ENCODE measurements around the gene SIGMAR1.

DNA sequence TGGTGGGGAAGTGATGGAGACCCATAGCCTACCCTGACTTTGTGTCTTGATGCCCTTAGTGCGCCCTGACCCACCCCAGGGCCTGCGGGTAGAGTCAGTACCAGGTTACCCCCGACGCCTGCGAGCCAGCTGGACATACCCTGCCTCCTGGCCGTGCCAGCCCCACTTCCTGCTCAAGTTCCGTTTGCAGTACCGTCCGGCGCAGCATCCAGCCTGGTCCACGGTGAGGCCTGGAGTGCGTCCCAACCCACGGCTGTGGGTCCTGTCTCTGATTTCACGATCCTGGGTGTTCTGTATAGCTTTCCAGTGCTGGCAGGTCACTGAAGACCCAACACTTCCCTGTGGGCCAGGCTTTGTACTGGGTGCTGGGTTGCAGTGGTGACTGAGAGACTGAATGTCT, 20.9 kb upstream of the SIGMAR1 start:
- TF ChIP-seq, protein P1, sequence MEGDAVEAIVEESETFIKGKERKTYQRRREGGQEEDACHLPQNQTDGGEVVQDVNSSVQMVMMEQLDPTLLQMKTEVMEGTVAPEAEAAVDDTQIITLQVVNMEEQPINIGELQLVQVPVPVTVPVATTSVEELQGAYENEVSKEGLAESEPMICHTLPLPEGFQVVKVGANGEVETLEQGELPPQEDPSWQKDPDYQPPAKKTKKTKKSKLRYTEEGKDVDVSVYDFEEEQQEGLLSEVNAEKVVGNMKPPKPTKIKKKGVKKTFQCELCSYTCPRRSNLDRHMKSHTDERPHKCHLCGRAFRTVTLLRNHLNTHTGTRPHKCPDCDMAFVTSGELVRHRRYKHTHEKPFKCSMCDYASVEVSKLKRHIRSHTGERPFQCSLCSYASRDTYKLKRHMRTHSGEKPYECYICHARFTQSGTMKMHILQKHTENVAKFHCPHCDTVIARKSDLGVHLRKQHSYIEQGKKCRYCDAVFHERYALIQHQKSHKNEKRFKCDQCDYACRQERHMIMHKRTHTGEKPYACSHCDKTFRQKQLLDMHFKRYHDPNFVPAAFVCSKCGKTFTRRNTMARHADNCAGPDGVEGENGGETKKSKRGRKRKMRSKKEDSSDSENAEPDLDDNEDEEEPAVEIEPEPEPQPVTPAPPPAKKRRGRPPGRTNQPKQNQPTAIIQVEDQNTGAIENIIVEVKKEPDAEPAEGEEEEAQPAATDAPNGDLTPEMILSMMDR (IDR thresholded peaks at IDR 0.05; ENCODE audit: low read length) = no peak
- TF ChIP-seq EZH2 (optimal IDR thresholded peaks at IDR 0.05; ENCODE audit: low read depth, low read length) (no peak), EZH2phosphoT487 (IDR thresholded peaks at IDR 0.05; ENCODE audit: low read length) (no peak)

Data from MM.1S (cell line).